Fibroblast of skin of abdomen (primary cell): Measurements from ENCODE around the gene DEFB114. TPM values are rescaled to one million over a fixed set of nuclear protein-coding genes. Genes with fewer than 3 reads are reported as not detected.
"Not testable (repeated sequence)": the region's sequence is repeated elsewhere in the genome, so short reads cannot be mapped to it uniquely, and the experiment has no call there.

Source experiments
- DNase-seq: peaks from one replicate; pipeline ENCODE4 v3.0.0-alpha.2; 2013
- polyA plus RNA-seq, 2 experiments: library from polyadenylated mRNA; unstranded; fragments of 120-200 nt; gene quantifications; one replicate each; pipeline ENCODE4 v1.2.1, GENCODE V29; 2013; ENCODE audit not compliant: insufficient read length in 2 of 2

The DEFB114 gene, protein sequence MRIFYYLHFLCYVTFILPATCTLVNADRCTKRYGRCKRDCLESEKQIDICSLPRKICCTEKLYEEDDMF
- not detected for polyA plus RNA-seq (2013, experiment 1 of 2; ENCODE audit: insufficient read length)
- not detected for polyA plus RNA-seq (2013, experiment 2 of 2; ENCODE audit: insufficient read length)

DNA sequence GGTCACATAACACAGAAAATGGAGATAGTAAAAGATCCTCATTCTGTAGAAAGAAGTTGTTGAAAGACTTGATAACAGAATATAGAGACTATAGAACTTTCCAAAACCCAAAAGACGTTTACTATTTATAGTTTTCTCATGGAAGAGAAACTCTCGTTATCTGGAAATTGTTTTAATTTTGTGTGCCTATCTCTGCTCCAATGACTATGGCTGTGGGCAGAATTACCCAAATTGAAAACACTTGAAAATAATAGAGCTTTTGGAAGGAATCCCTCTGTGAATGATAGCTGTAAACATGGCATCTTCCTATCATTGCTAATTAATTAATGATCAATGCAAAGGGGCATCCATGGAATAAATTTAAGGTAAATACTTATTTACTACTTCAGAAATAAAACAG, at the start of gene DEFB114:
DEFB114 (minus strand) TSS at position 101 of the 400 bp plus-strand sequence; CDS start at position 42, 59 bp downstream.
- no peak for DNase-seq

GRCh38 chr6:50007819-50008218, 43.9 kb upstream of the DEFB114 start:
- peak; percentile 33 for DNase-seq

DNA sequence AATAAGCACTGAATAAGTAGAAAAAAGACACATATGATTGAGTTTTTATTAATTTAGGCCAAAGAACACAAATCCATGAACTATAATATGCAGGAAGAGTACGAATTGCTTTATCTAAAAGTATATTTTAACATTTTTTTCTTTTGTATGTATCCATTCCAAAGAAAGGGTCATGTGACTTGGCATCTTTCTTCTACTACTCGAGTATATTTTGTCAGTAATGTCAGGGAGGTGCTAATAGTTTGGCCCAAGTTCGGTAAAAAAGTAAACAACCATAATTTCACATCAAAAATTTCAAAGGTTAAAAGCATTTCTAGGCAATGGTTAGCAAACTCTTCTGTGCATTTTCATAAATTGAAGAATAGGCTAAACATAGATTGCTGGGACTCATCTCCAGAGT, 39.2 kb upstream of the DEFB114 start:
- no peak for DNase-seq

DNA sequence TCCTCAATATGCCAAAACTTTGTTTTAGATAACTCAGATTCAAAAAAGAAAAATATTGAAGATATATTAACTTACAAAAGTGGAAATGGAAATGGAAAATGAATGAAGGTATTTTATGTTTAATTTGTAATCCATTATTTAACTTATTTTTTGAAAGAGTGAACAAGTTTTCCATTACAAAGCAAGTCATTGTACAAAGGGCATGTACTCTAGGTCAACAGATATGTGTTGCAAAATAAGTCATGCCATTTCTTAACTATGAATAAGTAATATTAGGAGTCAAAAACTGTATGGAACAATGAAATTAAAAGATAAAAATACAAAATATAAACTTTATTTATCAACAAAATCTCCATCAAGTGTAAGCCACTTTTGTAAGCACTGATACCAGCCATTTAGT, 31.3 kb upstream of the DEFB114 start:
- DNase-seq = no peak

DNA sequence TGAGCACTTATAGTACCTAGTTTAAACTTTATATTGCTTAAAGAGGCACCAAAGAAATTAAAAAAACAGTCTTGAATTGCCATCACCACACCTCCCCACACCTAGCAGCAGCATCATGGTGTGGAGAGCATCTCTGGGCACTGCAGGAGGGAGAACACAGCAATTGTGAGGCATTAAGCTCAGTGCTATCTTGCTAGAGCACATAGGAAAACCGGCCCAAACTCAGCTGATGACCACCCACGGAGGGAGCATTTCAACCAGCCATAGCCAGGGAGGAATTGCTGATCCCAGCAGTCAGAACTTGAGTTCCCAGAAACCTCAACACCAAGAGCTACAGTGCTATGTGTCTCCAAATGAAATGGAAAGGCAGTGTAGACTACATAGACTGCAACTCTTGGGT, 24.9 kb upstream of the DEFB114 start:
- no peak for DNase-seq

GRCh38 chr6:49987749-49988148, 23.8 kb upstream of the DEFB114 start:
- no peak for DNase-seq

DNA sequence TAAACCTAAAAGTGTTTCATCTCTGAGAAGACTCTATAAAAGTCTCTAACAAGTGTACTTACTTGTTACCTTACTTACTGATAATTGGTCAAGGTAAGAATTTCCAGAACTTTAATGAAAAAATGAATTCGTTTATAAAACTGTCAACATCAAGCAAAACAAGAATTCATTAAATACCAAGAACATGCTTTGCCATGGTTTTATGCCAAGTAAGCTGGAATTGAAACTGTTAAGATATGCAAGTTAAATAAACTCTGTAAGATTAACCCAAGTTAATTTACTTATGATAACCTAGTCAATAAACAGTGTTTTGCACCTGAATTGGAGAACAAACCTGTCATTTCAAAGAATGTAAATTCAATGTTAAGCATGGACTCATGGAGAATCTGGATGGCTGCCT, 22.6 kb upstream of the DEFB114 start:
- DNase-seq = no peak

DNA sequence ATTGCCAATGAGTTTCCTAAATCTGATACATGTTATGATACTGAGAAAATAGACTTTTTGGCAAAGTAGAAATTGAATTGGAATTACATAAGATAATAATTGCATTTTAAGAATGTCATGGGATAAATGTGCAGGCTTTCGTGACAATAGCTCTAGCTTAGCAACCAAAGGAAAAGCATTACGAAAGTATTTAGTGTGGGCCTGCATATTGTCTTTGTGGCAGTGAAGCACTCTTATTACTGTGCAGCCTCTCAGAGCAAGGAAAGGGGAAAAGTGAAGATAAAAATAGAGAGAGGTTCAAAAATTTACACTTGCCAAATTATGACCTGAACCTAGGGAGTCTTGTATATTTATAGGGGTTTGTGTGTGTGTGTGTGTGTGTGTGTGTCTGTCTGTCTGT, 18.1 kb upstream of the DEFB114 start:
- DNase-seq = no peak

DNA sequence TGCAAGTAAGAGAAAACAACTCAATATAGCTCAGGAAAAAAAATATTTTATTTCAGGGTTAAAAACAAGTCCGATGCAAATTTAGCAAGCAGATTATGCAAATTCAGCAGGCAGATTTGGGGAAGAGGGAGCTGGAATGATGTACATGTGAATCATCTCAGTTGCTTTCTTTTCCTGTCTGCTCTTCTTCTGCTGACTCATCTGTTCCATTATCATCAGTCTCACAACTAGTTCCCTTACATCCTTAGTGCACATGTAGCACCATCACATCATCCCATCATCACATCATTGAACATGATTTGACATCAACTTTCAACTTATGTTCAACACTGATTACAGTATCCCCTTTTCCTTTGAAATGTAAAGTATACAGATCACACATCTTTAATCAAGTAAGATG, 16.9 kb upstream of the DEFB114 start:
- DNase-seq = peak; percentile 32

DNA sequence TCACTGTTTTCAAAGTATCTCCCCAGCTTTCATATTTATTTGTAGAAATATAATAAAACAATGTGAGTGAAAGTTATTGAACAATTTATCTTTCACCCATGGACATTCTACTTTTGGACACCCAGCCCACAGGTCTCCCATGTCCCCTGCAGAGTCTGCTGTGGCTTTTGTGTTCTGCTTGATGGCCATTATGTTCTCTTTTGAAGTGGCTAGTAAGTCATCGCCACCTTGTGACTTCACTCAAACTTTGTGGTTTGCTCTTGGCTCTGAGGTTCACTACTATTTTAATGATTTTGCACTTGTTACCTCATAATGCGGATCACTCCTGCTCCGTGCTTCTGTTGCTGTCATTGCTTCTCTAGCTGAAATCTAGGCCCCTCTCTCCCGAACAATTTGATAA, 15.6 kb upstream of the DEFB114 start:
- DNase-seq = no peak

DNA sequence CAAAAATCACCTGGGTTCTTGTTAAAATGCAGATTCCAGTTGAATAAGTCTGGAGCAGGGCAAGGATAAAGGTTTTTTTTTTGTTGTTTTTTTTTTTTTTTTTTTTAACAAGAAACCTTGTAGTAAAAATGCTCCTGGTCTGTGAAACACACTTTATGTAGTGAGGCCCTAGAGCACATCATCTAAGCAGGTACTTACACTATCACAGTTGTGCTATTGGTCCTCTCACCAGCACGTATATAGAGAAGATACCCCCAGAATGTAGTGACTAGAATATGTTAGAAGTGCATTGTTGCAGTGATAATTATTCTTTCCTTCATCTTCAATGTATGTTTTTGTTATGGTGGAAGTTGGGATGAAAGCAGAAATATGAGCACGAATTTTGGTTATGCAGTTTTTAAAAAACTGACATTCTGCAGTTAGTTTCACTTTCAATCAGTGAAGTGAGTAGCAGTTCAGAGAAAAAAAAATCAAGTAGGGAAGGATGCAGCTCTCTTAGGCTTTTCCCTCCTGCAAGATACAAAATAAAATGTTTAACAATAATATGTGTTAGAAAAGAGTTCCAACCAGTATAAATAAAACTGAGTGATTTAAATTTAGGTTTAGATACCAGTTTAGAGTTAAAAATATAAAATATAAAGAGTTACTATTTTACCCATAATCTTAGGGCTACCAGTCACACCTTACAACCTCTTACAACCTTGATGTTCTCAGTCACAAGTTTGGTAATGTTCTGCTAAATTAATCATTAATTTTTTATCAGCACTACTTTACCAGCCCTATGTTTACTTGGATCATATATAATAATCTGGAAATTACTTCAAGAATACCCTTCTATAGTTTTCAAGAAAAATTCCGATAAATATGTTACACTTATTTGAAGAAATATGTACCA, 14.6 kb upstream of the DEFB114 start:
- no peak for DNase-seq

DNA sequence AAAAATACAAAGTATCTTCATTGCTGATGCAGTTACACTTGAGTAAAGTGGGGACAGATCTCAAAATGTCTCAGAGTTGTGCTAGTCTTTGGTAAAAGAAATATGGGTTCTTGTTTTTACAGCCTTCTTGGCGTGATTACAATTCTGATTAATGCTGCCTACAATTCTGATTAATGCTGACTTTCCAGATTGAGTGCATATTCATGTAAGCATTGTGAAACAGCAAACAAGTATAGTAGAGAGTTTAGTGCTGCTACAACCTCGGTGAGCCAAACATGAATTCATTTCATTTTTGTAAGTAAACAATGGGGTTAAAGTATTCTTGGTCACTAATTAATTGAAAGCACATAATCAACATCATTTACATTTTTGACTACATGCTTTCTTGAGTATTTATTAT, 5.6 kb upstream of the DEFB114 start, which contains the start of gene DEFB113:
DEFB113 (minus strand) TSS at position 21 of the 400 bp plus-strand sequence; CDS start at position 21, 0 bp downstream.
- DNase-seq = no peak

GRCh38 chr6:49966823-49967222, 2.9 kb upstream of the DEFB114 start:
- no peak for DNase-seq

GRCh38 chr6:49966334-49966733, 2.4 kb upstream of the DEFB114 start:
- no peak for DNase-seq

DNA sequence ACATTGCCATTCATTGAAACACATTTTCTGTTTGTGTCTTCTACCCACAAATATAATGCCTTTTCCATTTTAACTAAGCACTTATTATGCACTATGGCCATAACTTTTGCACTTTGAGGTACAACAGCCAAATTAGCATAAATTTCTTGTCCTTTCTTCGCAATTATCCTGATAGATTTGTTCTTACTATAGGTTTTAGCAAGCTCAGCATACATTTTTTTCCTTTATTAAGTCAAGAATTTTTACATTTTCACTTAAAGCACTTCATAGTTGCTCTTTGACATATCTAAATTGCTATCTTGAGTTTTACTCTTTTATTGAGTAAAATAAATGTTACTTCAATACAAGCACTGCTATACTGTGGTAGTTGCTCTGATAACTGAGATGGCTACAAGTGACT, 5.8 kb downstream of the DEFB114 start:
- no peak for DNase-seq

DNA sequence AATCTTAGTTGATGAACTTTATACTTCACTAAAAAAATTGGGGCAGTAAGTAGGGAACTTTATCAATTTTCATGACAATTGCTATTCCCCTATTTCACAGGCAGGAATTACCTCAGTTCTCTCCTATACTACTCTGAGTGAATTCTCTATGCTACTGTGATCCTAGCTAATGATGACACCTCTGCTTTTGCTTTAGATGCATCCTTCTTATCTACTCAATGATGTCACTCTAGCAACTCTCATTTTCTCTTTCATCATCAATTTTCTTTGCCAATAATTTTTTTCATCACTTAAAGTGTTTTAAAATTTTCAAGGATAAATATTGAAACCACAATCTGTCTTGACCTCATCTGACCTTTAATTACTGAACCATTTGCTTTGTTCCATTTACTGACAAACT, 8.1 kb downstream of the DEFB114 start:
- no peak for DNase-seq

- no peak for DNase-seq
Observed at GRCh38 chr6:49951926-49952325, 12.0 kb downstream of the DEFB114 start.

DNA sequence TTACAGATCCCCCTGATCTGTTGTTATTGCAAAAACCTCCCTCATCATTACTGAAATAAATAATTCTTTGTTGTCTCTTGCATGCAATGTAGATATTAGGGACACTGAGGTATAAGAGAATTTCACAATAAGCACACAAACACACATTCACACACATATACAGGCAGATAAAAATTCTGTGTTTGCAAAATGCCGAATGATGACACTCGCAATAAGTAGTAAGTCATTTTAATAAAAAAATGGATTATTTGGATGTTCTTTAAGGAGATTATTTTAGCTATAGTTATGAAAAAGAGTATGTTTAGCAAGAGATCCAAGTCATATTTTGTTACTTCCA, 13.6 kb downstream of the DEFB114 start:
- no peak for DNase-seq

DNA sequence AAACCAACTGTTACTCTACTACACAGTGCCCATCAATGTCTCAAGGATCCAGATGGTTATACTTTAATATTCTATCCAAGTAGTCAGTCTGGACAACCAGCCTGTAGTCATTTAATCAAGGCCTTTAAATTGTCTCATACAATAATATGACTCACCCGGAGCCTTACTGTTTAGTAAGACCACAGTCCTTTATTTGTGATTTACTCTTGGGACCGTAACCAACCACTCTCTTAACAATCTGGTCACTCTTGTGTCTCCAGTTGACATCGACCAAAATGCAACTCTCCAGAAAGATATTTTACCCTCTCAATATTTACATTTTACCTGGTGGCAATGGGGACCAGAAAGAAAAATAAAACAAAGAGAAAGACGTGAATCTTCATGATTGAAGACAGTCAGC, 14.9 kb downstream of the DEFB114 start:
- no peak for DNase-seq

- DNase-seq = no peak
Observed at GRCh38 chr6:49946835-49947234, 17.1 kb downstream of the DEFB114 start.

DNA sequence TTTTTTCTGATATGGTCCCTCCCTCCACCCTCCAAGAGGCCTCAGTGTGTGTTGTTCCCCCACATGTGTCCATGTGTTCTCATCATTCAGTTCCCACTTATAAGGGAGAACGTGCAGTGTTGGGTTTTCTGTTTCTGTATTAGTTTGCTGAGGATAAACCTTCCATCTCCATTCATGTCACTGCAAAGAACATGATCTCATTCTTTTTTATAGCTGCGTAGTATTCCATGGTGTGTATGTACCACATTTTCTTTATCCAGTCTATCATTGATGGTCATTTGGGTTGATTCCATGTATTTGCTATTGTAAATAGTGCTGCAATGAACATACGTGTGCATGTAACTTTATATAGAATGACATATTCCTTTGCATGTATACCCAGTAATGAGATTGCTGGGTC, 19.9 kb downstream of the DEFB114 start:
- not testable (repeated sequence) for DNase-seq

DNA sequence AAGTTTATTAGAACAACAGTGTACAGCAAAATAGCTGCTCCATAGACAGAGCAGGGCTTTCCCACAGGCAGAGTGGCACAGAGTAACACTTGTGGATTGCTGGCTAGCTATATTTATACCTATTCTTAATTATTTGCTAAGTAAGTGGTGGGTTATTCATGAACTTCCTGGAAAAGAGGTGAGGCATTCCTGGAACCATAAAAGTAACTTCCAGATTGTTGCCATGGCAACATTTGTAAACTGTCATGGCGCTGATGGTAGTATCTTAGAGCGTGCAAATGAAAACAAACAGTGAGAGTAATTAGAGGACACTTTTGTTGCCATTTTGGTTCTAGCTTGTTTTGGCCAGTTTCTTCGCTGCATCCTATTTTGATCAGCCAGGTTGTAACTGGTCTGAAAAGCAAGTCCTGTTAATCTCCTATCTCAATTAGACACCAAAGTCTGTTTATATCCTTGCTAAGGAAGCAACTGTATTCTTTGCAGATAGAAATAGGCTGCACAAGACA, 23.9 kb downstream of the DEFB114 start:
- no peak for DNase-seq

DNA sequence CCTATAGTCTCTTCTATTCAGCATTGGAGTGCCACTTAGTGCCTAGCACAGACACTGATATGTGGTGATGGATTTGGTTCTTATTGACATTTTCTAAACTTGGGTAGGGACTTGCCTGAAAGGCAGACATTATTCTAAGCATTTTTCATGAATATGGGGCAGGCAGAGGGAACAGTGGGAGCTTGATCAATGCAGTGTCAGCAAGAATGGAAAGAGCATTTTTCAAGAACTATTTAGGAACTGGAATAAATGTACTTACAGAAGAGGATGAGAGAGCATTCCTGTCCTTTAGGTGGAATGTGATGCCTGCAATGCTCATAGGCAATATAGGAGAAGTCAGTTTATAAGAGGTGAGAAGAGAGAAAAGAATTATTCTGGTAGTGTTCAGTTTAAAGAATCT, 26.2 kb downstream of the DEFB114 start:
- DNase-seq = no peak

DNA sequence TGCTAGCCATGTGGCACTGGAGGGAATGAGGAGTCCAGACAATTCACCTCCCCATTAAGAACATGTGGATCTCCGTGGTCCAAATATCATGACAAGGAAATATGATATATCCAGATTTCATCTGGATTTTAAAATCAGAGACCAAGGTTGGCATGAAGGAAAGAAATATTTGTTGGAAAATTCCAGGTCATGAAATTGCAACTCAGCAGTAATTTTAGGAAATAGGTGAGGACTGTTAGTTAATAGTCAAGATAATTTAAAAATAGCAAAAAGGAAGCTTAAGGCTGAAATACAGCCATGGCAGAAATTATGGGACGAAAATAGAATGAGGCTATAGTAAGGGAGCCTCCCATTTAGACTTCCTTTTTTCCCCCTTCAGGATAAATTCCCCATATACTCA, 26.9 kb downstream of the DEFB114 start:
- DNase-seq = no peak
